Endodermal cell (in vitro differentiated cells): ENCODE data around the gene CUL7. TPM values are rescaled to one million over a fixed set of nuclear protein-coding genes. Genes with fewer than 3 reads are reported as not detected.

Experiments
- DNase-seq: peaks from one replicate; pipeline ENCODE4 v3.0.0-alpha.2; 2017
- H3K27ac ChIP-seq: 2 replicates; pipeline ENCODE4 v1.5.1; 2013; ENCODE audit warnings: mild to moderate bottlenecking, low read depth, low read length, moderate library complexity
- H3K27me3 ChIP-seq: 2 replicates; pipeline ENCODE4 v1.6.1; 2013; ENCODE audit warnings: mild to moderate bottlenecking, low read length, moderate library complexity; ENCODE audit not compliant: insufficient read depth, control insufficient read depth, poor library complexity, severe bottlenecking
- H3K36me3 ChIP-seq: 2 replicates; pipeline ENCODE4 v1.7.0; 2013; ENCODE audit warnings: mild to moderate bottlenecking, low read length, moderate library complexity; ENCODE audit not compliant: control insufficient read depth, insufficient read depth
- H3K4me1 ChIP-seq: one replicate; pipeline ENCODE4 v1.7.0; 2013; ENCODE audit warnings: low read length; ENCODE audit not compliant: control insufficient read depth, insufficient read depth
- H3K4me3 ChIP-seq: 2 replicates; pipeline ENCODE4 v1.5.1; 2013; ENCODE audit warnings: mild to moderate bottlenecking, low read length, moderate library complexity
- H3K9ac ChIP-seq: 2 replicates; pipeline ENCODE4 v1.6.1; 2013; ENCODE audit warnings: mild to moderate bottlenecking, low read length, moderate library complexity; ENCODE audit not compliant: poor library complexity, severe bottlenecking; ENCODE audit errors: extremely low read depth
- H3K9me3 ChIP-seq: 2 replicates; pipeline ENCODE4 v1.6.1; 2013; ENCODE audit warnings: mild to moderate bottlenecking, low read length, moderate library complexity; ENCODE audit not compliant: control insufficient read depth
- H3K27ac Mint-ChIP-seq: 2 replicates; pipeline ENCODE4 v1.8.0; 2020; ENCODE audit warnings: mixed read lengths
- H3K27me3 Mint-ChIP-seq: 2 replicates; pipeline ENCODE4 v1.8.0; 2021; ENCODE audit warnings: mild to moderate bottlenecking, mixed read lengths; ENCODE audit not compliant: insufficient read depth
- H3K36me3 Mint-ChIP-seq: 2 replicates; pipeline ENCODE4 v1.8.0; 2020; ENCODE audit warnings: low read depth, mixed read lengths
- H3K4me1 Mint-ChIP-seq: 2 replicates; pipeline ENCODE4 v1.8.0; 2020; ENCODE audit warnings: mixed read lengths
- H3K4me3 Mint-ChIP-seq: 2 replicates; pipeline ENCODE4 v1.8.0; 2020; ENCODE audit warnings: mild to moderate bottlenecking, moderate library complexity, mixed read lengths
- H3K9me3 Mint-ChIP-seq: 2 replicates; pipeline ENCODE4 v1.8.0; 2020; ENCODE audit warnings: mild to moderate bottlenecking, mixed read lengths
- CTCF ChIP-seq: fragments of 200-600 bp; sonication (generic); conservative IDR thresholded peaks from 2 replicates; pipeline ENCODE4 v1.5.0; 2021; ENCODE audit warnings: antibody characterized with exemption, mild to moderate bottlenecking
- WGBS, 2 experiments: methylation state at CpG; one replicate each; pipeline versions ENCODE4 v1.1.5 to v1.1.7; 2013; ENCODE audit warnings: missing lambda C conversion rate in 2 of 2, mixed read lengths in 1 of 2; ENCODE audit not compliant: insufficient coverage in 1 of 2, insufficient read length in 1 of 2; 5-methylcytosine and 5-hydroxymethylcytosine counted together
- total RNA-seq, 2 donors: library from RNA; stranded (reverse); fragmentation: NEBNext Ultra II Directional in 1 of 2; extraction: Animal tissue kit (Norgen Biotek cat#: 25700) in 1 of 2; gene quantifications; 2 replicates in 1 of 2; 3 replicates in 1 of 2; pipeline ENCODE4 v1.2.1, GENCODE V29; 2021

CUL7 gene
- total RNA-seq, 2 donors from 2014 or later: 39.0 to 51.7 TPM

- Histone ChIP-seq H3K36me3 (peaks cover 58% of the 10 kb centered on the region), H3K27me3 (no peaks in the 10 kb centered on the region), H3K4me1 (peaks cover 8% of the 10 kb centered on the region), H3K4me3 (peak overlapping the region; percentile 96), H3K27ac (no peak overlapping the region), H3K9me3 (no peaks in the 10 kb centered on the region), H3K9ac (no peak overlapping the region)
- WGBS, 2 experiments: 89 to 93% methylated on average over 2 to 6 of the region's 6 CpGs
- Mint-ChIP-seq H3K4me3 (peak overlapping the region; percentile 85), H3K27me3 (peaks cover 1% of the 10 kb centered on the region), H3K36me3 (peaks cover 53% of the 10 kb centered on the region), H3K27ac (no peak overlapping the region), H3K9me3 (no peaks in the 10 kb centered on the region), H3K4me1 (peaks cover 27% of the 10 kb centered on the region)
- no peak for TF ChIP-seq CTCF
- DNase-seq: no peak
Observed at GRCh38 chr6:43012364-43012763, 41.3 kb downstream of the CUL7 start.

GRCh38 chr6:43011207-43011606 is 42.4 kb downstream of the CUL7 start:
- H3K4me3 ChIP-seq: no peak overlapping the region
- Mint-ChIP-seq H3K27ac (no peak overlapping the region), H3K27me3 (peaks cover 1% of the 10 kb centered on the region), H3K4me1 (peaks cover 24% of the 10 kb centered on the region), H3K4me3 (no peak overlapping the region), H3K9me3 (no peaks in the 10 kb centered on the region), H3K36me3 (peaks cover 60% of the 10 kb centered on the region)
- no peaks in the 10 kb centered on the region for H3K27me3 ChIP-seq
- H3K36me3 ChIP-seq: peaks cover 65% of the 10 kb centered on the region
- no peak overlapping the region for H3K27ac ChIP-seq
- 89 to 92% methylated on average over 3 to 6 of the region's 6 CpGs for WGBS, 2 experiments
- peak; percentile 48 for TF ChIP-seq CTCF
- peaks cover 8% of the 10 kb centered on the region for H3K4me1 ChIP-seq
- DNase-seq: peak; percentile 67
- no peaks in the 10 kb centered on the region for H3K9me3 ChIP-seq
- no peak overlapping the region for H3K9ac ChIP-seq

GRCh38 chr6:43009124-43009523 is 44.5 kb downstream of the CUL7 start:
- H3K27ac ChIP-seq: no peak overlapping the region
- Mint-ChIP-seq H3K4me3 (no peak overlapping the region), H3K36me3 (peaks cover 66% of the 10 kb centered on the region), H3K4me1 (peaks cover 12% of the 10 kb centered on the region), H3K27ac (peak overlapping the region; percentile 13), H3K27me3 (no peaks in the 10 kb centered on the region), H3K9me3 (no peaks in the 10 kb centered on the region)
- WGBS, 2 experiments: 81 to 96% methylated on average over 4 to 6 of the region's 6 CpGs
- H3K4me3 ChIP-seq: no peak overlapping the region
- H3K36me3 ChIP-seq: peaks cover 70% of the 10 kb centered on the region
- peaks cover 8% of the 10 kb centered on the region for H3K4me1 ChIP-seq
- no peaks in the 10 kb centered on the region for H3K27me3 ChIP-seq
- peak; percentile 76 for DNase-seq
- H3K9ac ChIP-seq: no peak overlapping the region
- no peaks in the 10 kb centered on the region for H3K9me3 ChIP-seq
- TF ChIP-seq CTCF: peak; percentile 69
